ENCODE data around the gene APOBEC3C.
"Not testable (repeated sequence)": the region's sequence is repeated elsewhere in the genome, so short reads cannot be mapped to it uniquely, and the experiment has no call there.

DNA sequence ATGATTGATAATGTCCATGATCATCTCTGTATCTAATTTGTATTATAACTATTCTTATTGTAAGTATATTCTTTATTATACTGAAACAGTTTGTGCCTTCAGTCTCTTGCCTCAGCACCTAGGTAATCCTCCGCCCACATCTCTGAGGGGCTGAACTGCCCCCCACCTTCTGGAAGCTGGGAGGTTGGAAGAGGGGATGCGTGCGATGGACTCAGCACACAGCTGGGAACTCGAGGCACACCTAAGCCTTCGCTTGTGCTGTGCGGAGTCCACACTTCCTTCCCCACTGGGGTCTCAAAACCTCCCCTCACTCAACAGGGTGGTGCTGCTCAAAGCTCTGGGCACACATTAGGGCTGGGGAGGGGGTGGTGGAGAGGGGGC is 506 bp upstream of the APOBEC3C start:
- TF ChIP-seq, protein P1, sequence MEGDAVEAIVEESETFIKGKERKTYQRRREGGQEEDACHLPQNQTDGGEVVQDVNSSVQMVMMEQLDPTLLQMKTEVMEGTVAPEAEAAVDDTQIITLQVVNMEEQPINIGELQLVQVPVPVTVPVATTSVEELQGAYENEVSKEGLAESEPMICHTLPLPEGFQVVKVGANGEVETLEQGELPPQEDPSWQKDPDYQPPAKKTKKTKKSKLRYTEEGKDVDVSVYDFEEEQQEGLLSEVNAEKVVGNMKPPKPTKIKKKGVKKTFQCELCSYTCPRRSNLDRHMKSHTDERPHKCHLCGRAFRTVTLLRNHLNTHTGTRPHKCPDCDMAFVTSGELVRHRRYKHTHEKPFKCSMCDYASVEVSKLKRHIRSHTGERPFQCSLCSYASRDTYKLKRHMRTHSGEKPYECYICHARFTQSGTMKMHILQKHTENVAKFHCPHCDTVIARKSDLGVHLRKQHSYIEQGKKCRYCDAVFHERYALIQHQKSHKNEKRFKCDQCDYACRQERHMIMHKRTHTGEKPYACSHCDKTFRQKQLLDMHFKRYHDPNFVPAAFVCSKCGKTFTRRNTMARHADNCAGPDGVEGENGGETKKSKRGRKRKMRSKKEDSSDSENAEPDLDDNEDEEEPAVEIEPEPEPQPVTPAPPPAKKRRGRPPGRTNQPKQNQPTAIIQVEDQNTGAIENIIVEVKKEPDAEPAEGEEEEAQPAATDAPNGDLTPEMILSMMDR (conservative IDR thresholded peaks at IDR 0.05 in 1 of 2, IDR thresholded peaks at IDR 0.05 in 1 of 2; ENCODE audit: low read depth in 1 of 2, low read length in 2 of 2), result not testable (repeated sequence)
- TF ChIP-seq EZH2 (IDR thresholded peaks at IDR 0.05; ENCODE audit: low read length, missing control alignments), result not testable (repeated sequence)
